Fibroblast of lung (primary cell): ENCODE data around the gene CLDN9. TPM values are rescaled to one million over a fixed set of nuclear protein-coding genes. Genes with fewer than 3 reads are reported as not detected.

Source experiments
- DNase-seq, 2 donors: peaks; one replicate each; pipeline versions ENCODE4 v3.0.0 to v3.0.0-alpha.2; 2010; ENCODE audit warnings: low read depth in 2 of 2
- H2AFZ ChIP-seq: 2 replicates; pipeline ENCODE4 v1.5.1; 2012; ENCODE audit warnings: low read length, control low read depth, inconsistent platforms
- H3K27ac ChIP-seq: 2 replicates; pipeline ENCODE4 v1.5.1; 2011; ENCODE audit warnings: low read length, control low read depth; ENCODE audit not compliant: insufficient read depth
- H3K27me3 ChIP-seq: 2 replicates; pipeline ENCODE4 v1.5.1; 2011; ENCODE audit warnings: mild to moderate bottlenecking, low read length; ENCODE audit not compliant: control insufficient read depth, insufficient read depth
- H3K36me3 ChIP-seq: 2 replicates; pipeline ENCODE4 v1.5.1; 2011; ENCODE audit warnings: low read length; ENCODE audit not compliant: control insufficient read depth, insufficient read depth
- H3K4me1 ChIP-seq: 2 replicates; pipeline ENCODE4 v1.5.1; 2011; ENCODE audit warnings: low read length; ENCODE audit not compliant: control insufficient read depth, insufficient read depth; ENCODE audit errors: extremely low read depth
- H3K4me2 ChIP-seq: 2 replicates; pipeline ENCODE4 v1.5.1; 2011; ENCODE audit warnings: low read length, control low read depth; ENCODE audit not compliant: insufficient read depth; ENCODE audit errors: extremely low read depth
- H3K4me3 ChIP-seq, 4 experiments: fragments of 200-600 bp in 1 of 4; sonication (generic) in 1 of 4; replicated peaks in 1 of 4; 2 replicates each; pipeline ENCODE4 v1.5.1; 2011 to 2016; ENCODE audit warnings: low read length in 4 of 4, low read depth in 3 of 4, mild to moderate bottlenecking in 3 of 4, control low read depth in 2 of 4, inconsistent platforms in 1 of 4, mixed read lengths in 1 of 4; ENCODE audit not compliant: insufficient read depth in 1 of 4; ENCODE audit errors: control extremely low read depth in 1 of 4
- H3K79me2 ChIP-seq: 2 replicates; pipeline ENCODE4 v1.5.1; 2012; ENCODE audit warnings: mild to moderate bottlenecking, low read length, inconsistent platforms; ENCODE audit not compliant: control insufficient read depth, insufficient read depth
- H3K9ac ChIP-seq: 2 replicates; pipeline ENCODE4 v1.5.1; 2011; ENCODE audit warnings: mild to moderate bottlenecking, low read length, control low read depth; ENCODE audit not compliant: insufficient read depth
- H3K9me3 ChIP-seq: 2 replicates; pipeline ENCODE4 v1.5.1; 2012; ENCODE audit warnings: low read depth, low read length; ENCODE audit not compliant: control insufficient read depth, insufficient read depth
- H4K20me1 ChIP-seq: 2 replicates; pipeline ENCODE4 v1.5.1; 2011; ENCODE audit warnings: low read length; ENCODE audit not compliant: control insufficient read depth, insufficient read depth; ENCODE audit errors: extremely low read depth
- CTCF ChIP-seq, 2 donors: IDR thresholded peaks in 1 of 2; conservative IDR thresholded peaks in 1 of 2; 1 replicate in 1 of 2; 2 replicates in 1 of 2; pipeline ENCODE4 v1.5.1; 2011 to 2012; ENCODE audit warnings: low read length in 2 of 2, control low read depth in 1 of 2, inconsistent platforms in 1 of 2, low read depth in 1 of 2, mild to moderate bottlenecking in 1 of 2
- EZH2 ChIP-seq: IDR thresholded peaks from 2 replicates; pipeline ENCODE4 v1.5.1; 2012; ENCODE audit warnings: low read length, control low read depth, mild to moderate bottlenecking; ENCODE audit errors: missing control alignments
- polyA plus RNA-seq, 2 donors: library from polyadenylated mRNA; depleted of rRNA in 1 of 2; stranded (reverse) in 1 of 2; unstranded in 1 of 2; fragments of >200 nt; gene quantifications; 2 replicates each; pipeline ENCODE4 v1.2.1, GENCODE V29; 2011 to 2012; ENCODE audit warnings: missing spikeins in 1 of 2
- total RNA-seq: library from RNA; depleted of rRNA; stranded (reverse); fragments of >200 nt; gene quantifications from 2 replicates; pipeline ENCODE4 v1.2.1, GENCODE V29; 2014

The CLDN9 gene
- total and polyA plus RNA-seq, 2 donors (not counting 1 experiment from before 2014, with no cell fraction given) = not detected

- Histone ChIP-seq H2AFZ (no peak overlapping the region), H3K27ac (no peak overlapping the region), H3K4me1 (no peaks in the 10 kb centered on the region), H3K4me2 (no peak overlapping the region), H3K4me3 (no peak overlapping the region), H4K20me1 (peaks cover 2% of the 10 kb centered on the region), H3K27me3 (peaks cover 12% of the 10 kb centered on the region), H3K79me2 (no peaks in the 10 kb centered on the region), H3K9ac (no peak overlapping the region), H3K36me3 (peaks cover 16% of the 10 kb centered on the region), H3K9me3 (no peaks in the 10 kb centered on the region)
- no peak for TF ChIP-seq EZH2
- no peak for TF ChIP-seq CTCF (conservative IDR thresholded peaks at IDR 0.05 in 1 of 2, IDR thresholded peaks at IDR 0.05 in 1 of 2; ENCODE audit: low read depth in 1 of 2, low read length in 2 of 2)
- no peak for DNase-seq
Measured at GRCh38 chr16:3028716-3029319, 16.1 kb downstream of the CLDN9 start.

- peaks cover 2% of the 10 kb centered on the region for H4K20me1 ChIP-seq
- H3K36me3 ChIP-seq = peaks cover 16% of the 10 kb centered on the region
- no peak overlapping the region for H3K9ac ChIP-seq
- H3K4me2 ChIP-seq = peak overlapping the region; percentile 77
- TF ChIP-seq CTCF (conservative IDR thresholded peaks at IDR 0.05 in 1 of 2, IDR thresholded peaks at IDR 0.05 in 1 of 2; ENCODE audit: low read depth in 1 of 2, low read length in 2 of 2) (no peak), EZH2 (peak; percentile 65)
- H3K4me3 ChIP-seq = peak overlapping the region in 1 of 4 experiments; percentile 30
- peak in 1 of 2 donors; percentile 36 for DNase-seq
- peaks cover 17% of the 10 kb centered on the region for H3K27me3 ChIP-seq
- no peaks in the 10 kb centered on the region for H3K79me2 ChIP-seq
- H3K27ac ChIP-seq = no peak overlapping the region
- no peak overlapping the region for H2AFZ ChIP-seq
- no peaks in the 10 kb centered on the region for H3K4me1 ChIP-seq
- H3K9me3 ChIP-seq = no peaks in the 10 kb centered on the region
Measured at GRCh38 chr16:3029491-3030221, 16.9 kb downstream of the CLDN9 start.

- Histone ChIP-seq H3K27me3 (peaks cover 24% of the 10 kb centered on the region), H3K4me3 (no peak overlapping the region), H3K4me2 (no peak overlapping the region), H3K79me2 (no peaks in the 10 kb centered on the region), H4K20me1 (peaks cover 2% of the 10 kb centered on the region), H3K36me3 (peaks cover 16% of the 10 kb centered on the region), H3K9ac (no peak overlapping the region), H3K9me3 (no peaks in the 10 kb centered on the region), H2AFZ (no peak overlapping the region), H3K4me1 (no peaks in the 10 kb centered on the region), H3K27ac (no peak overlapping the region)
- TF ChIP-seq CTCF (conservative IDR thresholded peaks at IDR 0.05 in 1 of 2, IDR thresholded peaks at IDR 0.05 in 1 of 2; ENCODE audit: low read depth in 1 of 2, low read length in 2 of 2) (no peak), EZH2 (peak; percentile 28)
- DNase-seq = no peak
Measured at GRCh38 chr16:3030222-3031212, 17.8 kb downstream of the CLDN9 start.
